HFF-Myc (cell line): ENCODE measurements around the gene TRABD2A.
"Not testable (repeated sequence)": the region's sequence is repeated elsewhere in the genome, so short reads cannot be mapped to it uniquely, and the experiment has no call there.

Experiments used
- DNase-seq: peaks from one replicate; pipeline ENCODE4 v3.0.0-alpha.2; 2011; ENCODE audit warnings: low read depth; ENCODE audit errors: extremely low read depth
- H3K4me3 ChIP-seq: replicated peaks from 2 replicates; pipeline ENCODE4 v1.5.1; 2011; ENCODE audit warnings: low read depth, mild to moderate bottlenecking, control low read depth, low read length
- TF ChIP-seq, protein P1 (sequence below): IDR thresholded peaks from 2 replicates; pipeline ENCODE4 v1.5.1; 2012; ENCODE audit warnings: mild to moderate bottlenecking, low read depth, low read length, control low read depth; ENCODE audit errors: missing control alignments

Gene TRABD2A

GRCh38 chr2:84873350-84873749 is 7.5 kb downstream of the TRABD2A start:
- TF ChIP-seq, protein P1, sequence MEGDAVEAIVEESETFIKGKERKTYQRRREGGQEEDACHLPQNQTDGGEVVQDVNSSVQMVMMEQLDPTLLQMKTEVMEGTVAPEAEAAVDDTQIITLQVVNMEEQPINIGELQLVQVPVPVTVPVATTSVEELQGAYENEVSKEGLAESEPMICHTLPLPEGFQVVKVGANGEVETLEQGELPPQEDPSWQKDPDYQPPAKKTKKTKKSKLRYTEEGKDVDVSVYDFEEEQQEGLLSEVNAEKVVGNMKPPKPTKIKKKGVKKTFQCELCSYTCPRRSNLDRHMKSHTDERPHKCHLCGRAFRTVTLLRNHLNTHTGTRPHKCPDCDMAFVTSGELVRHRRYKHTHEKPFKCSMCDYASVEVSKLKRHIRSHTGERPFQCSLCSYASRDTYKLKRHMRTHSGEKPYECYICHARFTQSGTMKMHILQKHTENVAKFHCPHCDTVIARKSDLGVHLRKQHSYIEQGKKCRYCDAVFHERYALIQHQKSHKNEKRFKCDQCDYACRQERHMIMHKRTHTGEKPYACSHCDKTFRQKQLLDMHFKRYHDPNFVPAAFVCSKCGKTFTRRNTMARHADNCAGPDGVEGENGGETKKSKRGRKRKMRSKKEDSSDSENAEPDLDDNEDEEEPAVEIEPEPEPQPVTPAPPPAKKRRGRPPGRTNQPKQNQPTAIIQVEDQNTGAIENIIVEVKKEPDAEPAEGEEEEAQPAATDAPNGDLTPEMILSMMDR: no peak
- no peak for DNase-seq
- no peak overlapping the region for H3K4me3 ChIP-seq

DNA sequence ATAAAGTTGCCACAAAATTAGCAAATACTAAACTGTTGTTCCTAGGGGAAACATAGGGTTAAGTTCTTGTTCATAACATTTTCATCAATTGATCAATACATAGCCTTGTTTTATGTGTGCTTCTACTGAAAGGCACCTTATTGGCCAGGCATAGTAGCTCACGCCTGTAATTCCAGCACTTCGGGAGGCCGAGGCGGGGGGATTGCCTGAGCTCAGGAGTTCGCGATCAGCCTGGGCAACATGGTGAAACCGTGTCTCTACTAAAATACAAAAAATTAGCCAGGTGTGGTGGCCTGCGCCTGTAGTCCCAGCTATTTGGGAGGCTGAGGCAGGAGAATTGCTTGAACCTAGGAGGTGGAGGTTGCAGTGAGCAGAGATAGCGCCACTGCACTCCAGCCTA is 8.2 kb downstream of the TRABD2A start:
- H3K4me3 ChIP-seq, DNase-seq: not testable (repeated sequence)

GRCh38 chr2:84870306-84870705 is 10.6 kb downstream of the TRABD2A start:
- H3K4me3 ChIP-seq: no peak overlapping the region
- TF ChIP-seq, protein P1: no peak
- DNase-seq: no peak

GRCh38 chr2:84868327-84868726 is 12.6 kb downstream of the TRABD2A start:
- DNase-seq, H3K4me3 ChIP-seq: not testable (repeated sequence)

GRCh38 chr2:84866122-84866521 is 14.8 kb downstream of the TRABD2A start:
- no peak for DNase-seq
- TF ChIP-seq, protein P1: no peak
- no peak overlapping the region for H3K4me3 ChIP-seq

DNA sequence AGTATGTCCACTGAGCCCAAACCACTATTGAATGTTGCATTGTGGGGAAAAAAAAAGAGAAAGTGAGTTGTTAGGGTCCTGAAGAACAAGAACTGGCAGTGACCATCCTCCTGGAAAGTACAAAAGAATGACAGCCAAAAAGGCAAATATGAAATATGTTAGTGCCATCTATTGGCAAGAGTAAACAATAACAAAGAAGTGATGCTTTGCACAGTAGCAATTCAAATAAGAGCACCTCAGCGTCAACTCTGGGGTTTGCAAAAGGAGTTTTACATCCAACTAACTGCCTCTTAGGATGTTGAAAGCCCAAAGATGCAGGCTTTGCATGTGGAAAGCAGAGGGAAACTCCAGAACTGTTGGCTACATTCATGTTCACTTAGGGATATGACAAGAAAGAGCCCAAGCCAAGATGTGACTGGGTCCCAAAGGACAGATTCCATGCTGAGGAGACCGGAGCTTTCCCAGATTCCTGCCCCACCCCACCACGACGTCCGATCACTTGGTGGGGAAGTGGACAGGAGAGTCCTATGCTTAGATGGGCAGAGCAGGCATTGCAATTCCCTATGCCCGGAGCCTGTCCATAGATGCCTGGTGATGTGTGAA is 15.6 kb downstream of the TRABD2A start:
- no peak overlapping the region for H3K4me3 ChIP-seq
- no peak for DNase-seq
- TF ChIP-seq, protein P1: peak; percentile 26

DNA sequence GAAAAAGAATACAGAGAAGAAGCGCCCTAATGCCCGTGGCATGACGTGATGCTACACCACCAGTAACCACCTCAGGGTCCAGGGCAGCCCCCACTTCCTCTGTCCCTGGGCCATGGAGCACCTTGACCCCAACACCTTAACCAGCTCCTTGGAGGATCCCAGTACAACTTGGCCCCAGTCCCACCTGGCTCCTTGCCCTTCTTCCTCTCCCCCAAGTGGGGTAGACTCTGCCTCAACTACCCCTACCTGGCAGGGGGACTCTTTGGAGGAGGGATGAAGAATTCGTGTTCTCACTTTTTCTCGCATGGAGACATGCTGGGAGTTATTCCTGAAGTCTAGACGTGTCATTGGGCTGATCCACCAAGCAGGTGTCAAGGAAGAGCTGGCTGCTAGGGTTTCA is 18.9 kb downstream of the TRABD2A start:
- H3K4me3 ChIP-seq: no peak overlapping the region
- TF ChIP-seq, protein P1: no peak
- DNase-seq: no peak

DNA sequence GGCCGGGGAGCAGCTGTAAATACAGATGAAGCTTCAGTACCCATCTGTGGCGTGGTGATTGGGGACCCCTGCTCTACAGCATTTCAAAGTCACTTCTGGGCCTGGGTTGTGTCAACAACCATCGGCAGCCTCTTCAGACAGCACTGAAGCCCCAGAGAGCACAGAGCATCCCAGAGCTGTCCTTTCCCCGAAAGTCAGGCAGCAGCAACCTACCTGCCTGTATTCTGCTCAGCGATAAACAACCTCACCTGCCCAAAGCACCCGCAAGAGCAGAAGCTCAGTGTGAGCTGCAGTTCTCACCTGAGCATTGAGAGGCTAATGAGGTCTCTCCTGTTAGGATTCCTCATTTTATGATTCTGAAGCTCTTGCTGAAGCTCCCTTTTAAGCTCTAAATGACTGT is 19.3 kb downstream of the TRABD2A start:
- DNase-seq: no peak
- TF ChIP-seq, protein P1: no peak

More for the DNA sequence above, 19.3 kb downstream of the TRABD2A start:
- H3K4me3 ChIP-seq: no peak overlapping the region
